Cardiac fibroblast (primary cell): ENCODE data around the gene PTPRJ.
A peak's percentile ranks its signal among the peaks of the same experiment; 100 is the strongest.
"Not testable (repeated sequence)": the region's sequence is repeated elsewhere in the genome, so short reads cannot be mapped to it uniquely, and the experiment has no call there.

ENCODE experiments used
- DNase-seq, 2 donors: peaks; one replicate each; pipeline versions ENCODE4 v3.0.0 to v3.0.0-alpha.2; 2010; ENCODE audit warnings: low read depth in 2 of 2
- H3K4me3 ChIP-seq, 2 donors: replicated peaks in 1 of 2; 1 replicate in 1 of 2; 2 replicates in 1 of 2; pipeline ENCODE4 v1.5.1; 2011; ENCODE audit warnings: low read depth in 2 of 2, low read length in 2 of 2, mild to moderate bottlenecking in 2 of 2, moderate library complexity in 1 of 2
- CTCF ChIP-seq: IDR thresholded peaks from one replicate; pipeline ENCODE4 v1.5.1; 2011; ENCODE audit warnings: low read depth, mild to moderate bottlenecking, low read length, inconsistent platforms

PTPRJ gene

DNA sequence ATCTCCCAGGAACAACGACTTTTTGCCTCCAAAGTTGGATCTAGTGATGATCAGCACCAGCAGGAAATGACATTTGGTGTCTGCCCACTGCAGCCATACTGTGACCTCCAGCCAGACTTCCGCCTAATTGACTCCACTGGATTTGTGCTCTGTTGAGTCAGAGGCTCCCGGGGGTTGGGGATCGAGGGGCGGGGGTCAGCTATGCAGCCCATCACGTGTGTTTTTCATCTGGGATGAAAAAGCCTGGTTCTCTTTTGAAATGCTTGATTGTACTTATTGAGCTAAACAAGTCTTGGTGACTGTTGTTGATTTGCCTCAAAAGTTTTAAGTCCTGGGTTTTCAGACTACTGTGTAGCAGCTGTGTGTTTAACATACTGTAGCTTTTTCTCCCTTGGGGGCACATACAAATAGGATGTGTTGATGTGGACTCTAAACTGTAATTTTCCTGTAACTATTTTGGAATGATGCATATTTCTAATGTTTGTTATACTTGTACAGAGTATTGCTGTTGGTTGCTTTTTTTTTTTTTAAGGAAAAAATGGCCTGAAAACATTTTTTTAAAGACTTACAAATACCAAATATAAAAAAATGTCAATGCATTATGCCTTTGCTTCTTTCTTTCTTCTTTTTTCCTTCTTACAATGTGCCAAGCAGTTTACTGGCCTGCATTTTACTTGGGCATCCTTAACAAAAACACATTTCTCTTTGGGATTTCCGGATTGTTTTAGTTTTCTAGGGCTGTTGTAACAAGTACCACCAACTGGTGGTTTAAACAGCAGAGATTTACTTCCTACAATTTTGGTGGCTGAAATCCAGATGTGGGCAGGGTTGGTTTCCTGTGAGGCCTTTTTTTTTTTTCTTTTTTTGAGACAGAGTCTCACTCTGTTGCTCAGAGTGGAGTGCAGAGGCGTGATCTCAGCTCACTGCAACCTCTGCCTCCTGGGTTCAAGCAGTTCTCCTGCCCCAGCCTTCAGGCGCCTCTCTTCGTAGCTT, 190.2 kb downstream of the PTPRJ start:
- no peak for TF ChIP-seq CTCF
- no peak overlapping the region for H3K4me3 ChIP-seq
- peak; percentile 74 to 75 for DNase-seq

GRCh38 chr11:48172818-48173609, 192.7 kb downstream of the PTPRJ start:
- no peak overlapping the region for H3K4me3 ChIP-seq
- TF ChIP-seq CTCF: peak; percentile 99
- DNase-seq: peak; percentile 72 to 83

DNA sequence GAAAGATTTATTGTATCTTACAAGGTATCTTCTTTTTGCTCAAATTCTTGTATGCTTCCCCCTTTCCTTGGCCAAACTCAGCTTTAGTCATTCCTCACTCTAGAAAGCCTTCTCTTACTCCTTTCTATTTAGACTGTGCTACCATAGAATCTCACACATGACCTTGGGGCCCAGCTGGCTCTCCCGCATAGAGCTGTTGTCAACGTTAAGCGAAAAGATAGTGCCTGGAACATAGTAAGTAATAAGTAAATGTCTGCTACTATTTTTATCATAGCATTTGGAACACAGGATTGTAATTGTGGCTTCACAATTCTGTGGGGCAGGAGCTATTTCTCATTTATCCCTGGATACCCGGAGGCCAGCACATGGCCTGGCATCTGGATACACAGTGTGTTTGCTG, 197.3 kb downstream of the PTPRJ start:
- no peak overlapping the region for H3K4me3 ChIP-seq
- no peak for DNase-seq
- no peak for TF ChIP-seq CTCF

DNA sequence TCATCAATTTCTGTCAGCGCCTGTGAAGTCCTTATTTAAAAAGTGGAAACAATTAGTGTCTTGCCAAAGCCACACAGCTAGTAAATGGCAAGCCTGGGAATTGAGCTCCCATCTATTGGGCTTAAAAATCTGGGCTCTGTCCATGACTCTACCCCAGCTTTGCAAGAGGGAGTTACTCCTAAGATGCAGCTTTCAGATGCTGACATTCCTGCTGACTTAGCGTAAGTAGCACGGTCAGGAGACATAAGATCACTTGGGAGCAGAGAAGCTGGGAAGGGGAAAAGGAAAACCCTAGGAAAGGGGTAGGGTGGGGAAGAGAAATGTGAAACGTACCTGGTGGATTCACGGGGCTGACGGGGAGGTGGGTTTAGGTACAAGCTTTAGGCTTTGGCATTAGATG, 200.3 kb downstream of the PTPRJ start:
- no peak overlapping the region for H3K4me3 ChIP-seq
- no peak for DNase-seq
- TF ChIP-seq CTCF: no peak

DNA sequence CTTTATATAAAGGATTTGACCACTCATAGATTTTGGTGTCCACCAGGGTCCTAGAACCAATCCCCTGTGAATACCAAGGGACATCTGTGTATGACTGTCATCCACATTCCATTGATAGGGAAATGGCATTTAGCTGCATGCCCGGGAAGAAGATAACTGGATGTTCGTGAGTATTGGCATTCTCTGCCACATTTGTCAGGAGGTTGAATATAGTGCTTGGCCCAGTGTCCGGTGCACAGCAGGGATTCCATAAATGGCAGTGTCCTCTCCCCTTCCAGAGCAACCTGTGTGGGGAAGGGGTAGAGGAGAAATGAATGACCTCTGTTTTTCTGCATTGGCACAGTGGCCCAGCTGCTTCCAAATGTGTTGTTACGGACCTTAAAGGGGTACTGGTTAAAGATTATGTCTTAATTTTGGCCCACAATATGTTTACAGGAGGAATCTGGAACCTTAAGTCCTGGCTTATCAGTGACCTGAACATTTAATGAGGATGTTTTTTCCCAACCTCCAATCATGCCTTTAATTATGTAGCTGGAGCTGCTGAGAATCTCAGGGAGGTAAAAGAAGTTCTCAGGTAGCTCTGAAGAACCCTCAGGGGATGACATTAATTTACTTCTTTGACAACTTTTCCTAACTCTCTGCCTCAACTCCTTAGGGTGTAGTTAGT, 202.6 kb downstream of the PTPRJ start:
- DNase-seq: no peak
- TF ChIP-seq CTCF: no peak
- no peak overlapping the region for H3K4me3 ChIP-seq

DNA sequence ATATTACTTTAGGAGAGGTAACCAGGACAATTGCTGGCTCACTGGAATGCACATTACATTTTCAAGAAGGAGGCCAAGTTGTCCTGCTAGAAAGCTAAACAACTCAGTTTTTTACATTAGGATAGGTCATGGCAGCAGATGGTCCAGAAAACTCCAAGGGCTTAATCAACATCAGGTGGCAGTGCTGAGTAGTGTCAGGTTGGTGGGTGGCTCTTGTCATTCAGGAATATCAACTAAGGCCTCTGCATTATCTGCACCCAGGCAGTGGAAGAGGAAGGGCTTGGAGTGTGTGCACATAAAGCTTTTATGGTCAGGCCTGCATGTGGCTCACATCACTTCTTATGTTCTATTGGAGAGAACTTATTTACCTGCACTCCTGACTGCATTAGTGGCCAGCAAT, 204.1 kb downstream of the PTPRJ start:
- DNase-seq: no peak
- H3K4me3 ChIP-seq: no peak overlapping the region
- TF ChIP-seq CTCF: no peak

GRCh38 chr11:48190906-48191654, 210.7 kb downstream of the PTPRJ start:
- not testable (repeated sequence) for H3K4me3 ChIP-seq, DNase-seq
